Stimulated activated CD4-positive, alpha-beta T cell treated with anti-CD3 and anti-CD28 coated beads, Interleukin-15, amount 100 ng/mL, for 1 hour (primary cell): ENCODE results near the gene LYRM1.
"Not testable (repeated sequence)": the region's sequence is repeated elsewhere in the genome, so short reads cannot be mapped to it uniquely, and the experiment has no call there.

Experiments
- DNase-seq, 2 donors: peaks; one replicate each; pipeline ENCODE4 v3.0.0-alpha.2; 2020; ENCODE audit warnings: low read depth in 1 of 2, low spot score in 1 of 2

Gene LYRM1, protein sequence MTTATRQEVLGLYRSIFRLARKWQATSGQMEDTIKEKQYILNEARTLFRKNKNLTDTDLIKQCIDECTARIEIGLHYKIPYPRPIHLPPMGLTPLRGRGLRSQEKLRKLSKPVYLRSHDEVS

GRCh38 chr16:20900299-20901067, at the start of gene LYRM1, which contains the start of gene DCUN1D3:
TSS of gene LYRM1 (plus strand) at chr16:20900771. CDS start at chr16:20915556, 14,785 bp downstream.
TSS of gene DCUN1D3 (minus strand) at chr16:20900358. CDS start at chr16:20862538, 37,820 bp downstream.
- peak; percentile 71 to 82 for DNase-seq

DNA sequence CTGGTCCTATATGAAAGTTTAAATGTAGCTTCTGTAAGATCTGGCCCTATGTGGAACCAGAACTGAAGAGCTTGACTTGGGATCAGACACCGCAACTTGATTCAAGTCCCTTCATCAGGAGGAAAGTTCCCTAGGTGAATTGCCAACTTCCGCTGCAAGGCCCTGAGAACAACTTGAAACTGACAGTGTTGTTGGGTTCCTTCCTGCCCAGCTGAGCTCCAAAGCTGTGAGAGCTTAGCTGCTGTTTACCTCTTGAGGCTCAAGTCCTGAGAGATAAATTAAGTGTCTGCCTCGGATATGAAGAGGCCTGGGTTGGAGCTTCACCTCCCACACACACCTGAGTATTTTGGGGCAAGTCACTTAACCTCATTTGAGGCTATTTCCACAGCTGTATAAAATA, 49.6 kb upstream of the LYRM1 start:
- DNase-seq, result no peak

DNA sequence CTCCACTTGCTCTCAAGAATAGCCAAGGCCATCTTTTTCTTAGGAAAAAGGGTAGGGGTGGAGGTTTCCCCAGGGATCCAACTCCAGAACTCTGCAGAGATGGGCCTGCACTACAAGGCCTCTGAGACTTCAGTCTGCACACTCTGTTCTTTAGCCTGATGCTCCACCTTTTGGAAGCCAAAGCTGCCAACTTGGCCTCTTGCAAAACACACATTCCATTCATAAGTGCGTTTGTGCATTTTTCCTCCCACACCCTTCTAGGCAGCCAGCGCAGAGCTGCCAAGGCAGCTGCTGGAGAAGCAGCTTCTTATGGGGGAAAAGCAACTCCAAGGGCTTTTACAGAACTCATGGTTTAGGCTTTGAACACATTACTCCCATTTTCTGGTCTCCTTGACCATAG, 49.0 kb upstream of the LYRM1 start:
- no peak for DNase-seq

DNA sequence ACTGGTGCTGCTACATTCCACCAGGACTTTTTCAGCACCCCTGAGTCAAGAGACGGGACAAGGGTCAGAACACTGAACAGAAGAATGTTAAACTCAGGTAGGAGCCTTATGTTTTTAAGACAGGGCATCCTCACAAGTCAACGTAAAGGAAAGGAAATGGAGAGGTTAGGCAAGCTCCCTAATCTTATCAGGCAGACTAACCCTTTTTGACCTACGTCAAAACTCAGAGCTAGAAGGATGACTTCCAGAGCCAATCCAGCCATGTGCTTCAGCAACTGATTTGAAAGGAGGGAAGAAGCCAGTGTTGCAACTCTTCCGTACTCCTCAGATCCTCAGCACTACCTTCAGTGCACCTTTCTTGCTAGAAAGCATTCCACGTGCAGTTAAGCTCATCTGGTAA, 47.4 kb upstream of the LYRM1 start:
- no peak for DNase-seq

DNA sequence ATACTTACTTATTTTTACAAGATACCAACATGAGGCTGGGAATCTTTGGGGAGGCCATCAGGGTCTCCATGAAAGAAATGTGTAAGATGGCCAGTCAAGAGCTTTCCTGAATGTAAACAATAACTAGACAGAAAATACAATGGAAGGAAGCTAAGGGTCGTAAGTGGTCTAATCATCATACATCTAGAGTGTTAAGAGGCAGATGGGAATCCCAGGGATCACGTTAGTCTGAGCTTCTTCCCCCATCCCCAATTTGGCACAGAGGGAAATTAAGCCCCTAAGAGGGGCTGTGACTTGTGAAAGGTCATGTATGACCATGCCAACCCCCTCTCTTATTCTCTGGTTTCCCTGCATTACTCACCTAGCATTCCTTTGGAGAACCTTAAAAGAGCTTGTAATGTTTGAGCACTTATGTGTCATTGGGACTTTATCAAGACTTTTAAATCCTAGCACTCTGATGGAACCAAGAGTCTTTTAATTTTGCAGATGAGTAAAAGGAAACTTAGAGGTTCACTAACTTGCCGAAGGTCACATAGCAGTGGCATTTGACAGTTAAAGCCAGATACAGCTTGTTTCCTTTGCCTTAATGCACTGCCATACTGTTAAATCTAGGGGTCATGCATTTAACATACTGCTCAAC, 46.5 kb upstream of the LYRM1 start:
- DNase-seq, result no peak

DNA sequence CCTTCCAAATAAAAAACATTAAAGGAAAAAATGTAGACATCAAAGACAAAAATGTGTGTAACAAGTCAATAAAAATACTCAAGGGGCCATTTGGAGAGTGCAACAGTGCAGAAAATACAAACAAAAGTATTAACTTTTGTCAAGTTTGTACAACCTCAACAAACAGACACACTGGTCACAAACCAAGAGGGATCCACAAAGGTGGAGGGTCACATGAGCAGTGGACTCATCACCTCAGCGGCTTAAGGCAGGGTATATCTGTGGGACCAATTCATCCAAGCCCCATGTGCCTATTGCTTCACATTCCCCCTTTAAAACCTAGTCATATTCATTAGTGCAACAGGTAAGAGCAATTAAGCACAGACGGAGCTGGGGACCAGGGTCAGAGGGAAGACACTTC, 45.6 kb upstream of the LYRM1 start:
- no peak for DNase-seq

GRCh38 chr16:20857281-20857680, 43.3 kb upstream of the LYRM1 start:
- no peak for DNase-seq

- no peak for DNase-seq
These were observed 41.3 kb upstream of the LYRM1 start for GRCh38 chr16:20859229-20859628.

GRCh38 chr16:20859699-20860098, 40.9 kb upstream of the LYRM1 start:
- DNase-seq, result no peak

GRCh38 chr16:20860361-20860760, 40.2 kb upstream of the LYRM1 start:
- no peak for DNase-seq

DNA sequence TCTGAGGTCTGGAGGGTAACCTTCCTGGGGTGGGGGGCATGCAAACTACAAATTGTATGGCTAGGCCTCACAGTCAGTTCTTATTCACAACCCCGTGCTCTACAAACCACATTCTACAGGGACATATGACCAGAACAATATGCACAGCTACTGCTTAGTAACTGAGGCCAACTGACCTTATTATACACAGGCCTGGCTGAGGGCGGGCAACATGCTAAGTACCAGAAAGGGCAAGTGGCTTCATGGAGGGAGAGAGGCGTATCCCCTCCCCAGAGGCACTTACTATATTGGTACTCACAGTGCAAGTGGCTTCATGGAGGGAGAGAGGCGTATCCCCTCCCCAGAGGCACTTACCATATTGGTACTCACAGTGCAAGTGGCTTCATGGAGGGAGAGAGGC, 39.6 kb upstream of the LYRM1 start:
- DNase-seq, result not testable (repeated sequence)

DNA sequence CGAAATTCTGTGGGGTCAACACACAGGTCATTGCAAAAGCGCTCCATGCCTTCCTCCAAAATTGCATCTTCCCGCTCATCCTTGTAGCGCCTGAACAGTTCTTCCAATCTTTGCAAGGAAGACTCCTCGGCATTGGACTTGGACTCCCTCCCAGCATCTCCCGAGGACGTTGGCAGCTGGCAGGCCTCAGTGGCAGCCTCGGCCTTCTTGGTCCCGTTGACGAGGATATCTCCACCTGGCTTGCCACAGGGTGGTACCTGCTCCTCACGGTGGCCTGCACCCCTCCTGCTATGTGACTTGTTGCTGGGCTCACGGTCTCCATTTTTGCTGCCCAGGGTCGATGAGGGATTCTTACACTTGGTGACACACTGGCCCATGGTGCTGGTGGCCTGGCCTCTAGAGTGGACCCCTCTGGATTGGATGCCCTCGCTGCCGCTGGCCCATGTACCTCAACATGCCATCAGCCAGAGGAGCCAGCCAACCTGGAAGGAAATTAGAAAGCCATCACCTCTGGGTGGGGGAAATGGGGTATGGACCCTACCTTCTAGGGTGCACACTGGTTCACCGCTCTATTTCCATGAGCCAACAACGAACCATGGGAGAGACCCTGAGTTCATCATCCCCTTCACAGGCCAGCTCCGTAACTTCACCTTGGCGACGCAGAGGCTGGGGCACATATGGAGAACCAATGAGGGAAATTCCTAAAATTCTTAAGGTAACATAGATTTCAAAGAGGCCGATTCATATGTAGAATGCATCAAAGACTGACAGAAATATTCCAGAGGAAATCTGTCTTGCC, 38.2 kb upstream of the LYRM1 start:
- no peak for DNase-seq

- DNase-seq, result not testable (repeated sequence)
These were observed 36.2 kb upstream of the LYRM1 start for GRCh38 chr16:20864376-20864775.

GRCh38 chr16:20865420-20866131, 35.0 kb upstream of the LYRM1 start:
- no peak for DNase-seq

DNA sequence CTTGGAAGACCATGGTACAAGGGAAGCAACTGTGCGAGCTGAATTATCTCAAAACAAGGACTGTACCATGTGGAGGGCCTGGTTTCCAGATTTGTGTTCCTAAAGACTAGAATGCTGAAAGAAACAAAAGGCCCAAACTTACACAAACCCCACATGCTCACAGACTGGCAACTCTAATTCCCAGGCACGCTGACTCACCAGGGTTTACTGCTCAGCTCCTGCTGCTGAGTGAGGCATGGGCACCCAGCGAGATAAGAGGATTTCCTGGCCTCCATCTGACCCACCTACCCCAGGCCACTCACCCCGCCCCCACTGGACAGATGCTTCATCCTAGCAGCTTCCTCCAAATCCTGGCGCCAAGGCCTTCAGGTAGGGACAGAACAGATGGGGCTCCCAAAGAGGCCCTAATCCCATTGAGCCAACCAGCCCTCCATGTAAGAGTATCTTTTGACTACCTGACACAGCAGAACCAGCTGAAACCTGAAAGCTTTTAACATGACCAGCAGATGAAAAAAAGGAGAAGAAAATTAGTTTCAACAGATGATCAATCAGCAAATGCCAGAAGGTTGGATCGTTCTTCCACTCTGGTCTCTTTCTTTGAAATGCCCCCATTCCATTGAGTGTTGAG, 34.3 kb upstream of the LYRM1 start:
- no peak for DNase-seq

DNA sequence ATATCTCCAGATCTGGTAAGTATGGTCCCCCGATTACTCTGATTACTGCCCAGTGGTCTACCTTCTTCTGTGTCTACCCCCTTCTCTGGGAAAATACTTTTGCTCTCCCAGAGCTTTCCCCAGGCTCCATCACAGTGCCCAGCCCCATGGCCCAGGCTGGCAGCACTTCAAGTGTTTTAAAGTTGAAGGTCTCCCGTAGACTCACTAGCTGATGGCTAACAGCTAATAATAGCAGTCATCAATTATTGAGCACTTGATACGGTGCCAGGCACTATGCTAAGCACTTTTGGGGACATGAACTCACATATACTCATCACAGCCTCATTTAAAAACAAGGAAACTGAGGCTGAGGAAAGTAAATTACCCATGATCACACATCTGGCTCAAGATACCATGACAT, 33.8 kb upstream of the LYRM1 start:
- DNase-seq, result no peak

DNA sequence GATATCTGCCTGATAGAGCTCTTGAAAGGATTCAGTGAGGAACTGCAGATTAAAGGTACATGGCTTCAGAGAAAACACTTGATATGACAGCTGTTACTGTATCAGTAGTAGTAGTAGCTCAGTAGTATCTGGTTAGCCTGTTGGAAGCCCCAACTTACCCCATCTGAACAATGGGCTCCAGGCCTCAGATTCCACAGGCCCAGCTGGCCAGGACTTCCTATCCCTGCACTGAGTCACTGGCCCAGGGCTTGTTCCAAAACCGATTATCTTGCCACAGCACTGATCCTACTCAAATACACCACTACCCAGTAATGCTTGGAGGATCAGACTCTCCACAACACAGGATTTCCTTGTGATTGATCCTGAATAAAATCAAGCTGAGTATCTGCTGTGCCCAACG, 33.0 kb upstream of the LYRM1 start:
- DNase-seq, result no peak

DNA sequence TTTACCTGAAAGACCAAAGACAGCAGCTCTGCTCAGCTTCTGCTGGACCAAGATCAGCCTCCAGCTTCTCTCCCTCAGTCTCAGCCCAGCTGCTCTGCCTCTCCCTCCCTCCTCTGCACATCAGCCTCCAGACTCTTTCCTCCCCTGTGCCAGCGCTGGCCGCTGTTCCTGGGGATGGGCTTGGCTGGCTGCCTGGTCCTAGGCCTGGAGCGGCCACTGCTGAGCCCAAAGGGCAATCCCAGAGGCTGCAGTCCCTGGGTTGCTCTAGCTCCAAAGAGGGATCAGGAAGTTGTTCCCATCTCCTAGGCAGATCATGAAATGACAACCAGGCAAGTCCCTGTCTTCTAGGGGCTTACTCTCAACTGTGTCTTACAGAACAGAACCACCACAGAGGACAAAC, 31.7 kb upstream of the LYRM1 start:
- DNase-seq, result no peak

- no peak for DNase-seq
These were observed 30.3 kb upstream of the LYRM1 start for GRCh38 chr16:20870122-20870820.

- no peak for DNase-seq
These were observed 29.3 kb upstream of the LYRM1 start for GRCh38 chr16:20871258-20871657.
